ENCODE data around the gene NAV2. TPM values are rescaled to one million over a fixed set of nuclear protein-coding genes. Genes with fewer than 3 reads are reported as not detected.

NAV2 gene
- polyA plus RNA-seq, 4 donors: 22.0 to 58.3 (median 35.5) TPM

- DNase-seq (ENCODE audit: low read depth in 4 of 4, low spot score in 3 of 4): no peak
Observed at GRCh38 chr11:19853016-19853415, 140.4 kb downstream of the NAV2 start.

- no peak for DNase-seq (ENCODE audit: low read depth in 4 of 4, low spot score in 3 of 4)
Observed at GRCh38 chr11:19853920-19854319, 141.3 kb downstream of the NAV2 start.

GRCh38 chr11:19861171-19861570 lies 148.5 kb downstream of the NAV2 start:
- DNase-seq (ENCODE audit: low read depth in 4 of 4, low spot score in 3 of 4): no peak

GRCh38 chr11:19862091-19862490 lies 149.5 kb downstream of the NAV2 start:
- no peak for DNase-seq (ENCODE audit: low read depth in 4 of 4, low spot score in 3 of 4)

- DNase-seq (ENCODE audit: low read depth in 4 of 4, low spot score in 3 of 4): no peak
Observed at GRCh38 chr11:19864141-19865140, 151.8 kb downstream of the NAV2 start.

GRCh38 chr11:19866037-19866436 lies 153.4 kb downstream of the NAV2 start:
- no peak for DNase-seq (ENCODE audit: low read depth in 4 of 4, low spot score in 3 of 4)

GRCh38 chr11:19866521-19866920 lies 153.9 kb downstream of the NAV2 start:
- DNase-seq (ENCODE audit: low read depth in 4 of 4, low spot score in 3 of 4): no peak

GRCh38 chr11:19867064-19867463 lies 154.4 kb downstream of the NAV2 start:
- no peak for DNase-seq (ENCODE audit: low read depth in 4 of 4, low spot score in 3 of 4)

GRCh38 chr11:19868281-19868821 lies 155.7 kb downstream of the NAV2 start:
- no peak for DNase-seq (ENCODE audit: low read depth in 4 of 4, low spot score in 3 of 4)

GRCh38 chr11:19868871-19869270 lies 156.2 kb downstream of the NAV2 start:
- DNase-seq (ENCODE audit: low read depth in 4 of 4, low spot score in 3 of 4): no peak

GRCh38 chr11:19869466-19869865 lies 156.8 kb downstream of the NAV2 start:
- no peak for DNase-seq (ENCODE audit: low read depth in 4 of 4, low spot score in 3 of 4)

- no peak for DNase-seq (ENCODE audit: low read depth in 4 of 4, low spot score in 3 of 4)
Observed at GRCh38 chr11:19869946-19870589, 157.4 kb downstream of the NAV2 start.

GRCh38 chr11:19871531-19871930 lies 158.9 kb downstream of the NAV2 start:
- no peak for DNase-seq (ENCODE audit: low read depth in 4 of 4, low spot score in 3 of 4)

- DNase-seq (ENCODE audit: low read depth in 4 of 4, low spot score in 3 of 4): no peak
Observed at GRCh38 chr11:19872512-19873145, 160.0 kb downstream of the NAV2 start.

- DNase-seq (ENCODE audit: low read depth in 4 of 4, low spot score in 3 of 4): no peak
Observed at GRCh38 chr11:19873730-19874129, 161.1 kb downstream of the NAV2 start.

GRCh38 chr11:19874266-19874665 lies 161.6 kb downstream of the NAV2 start:
- no peak for DNase-seq (ENCODE audit: low read depth in 4 of 4, low spot score in 3 of 4)

- DNase-seq (ENCODE audit: low read depth in 4 of 4, low spot score in 3 of 4): no peak
Observed at GRCh38 chr11:19876750-19877149, 164.1 kb downstream of the NAV2 start.

GRCh38 chr11:19878520-19878919 lies 165.9 kb downstream of the NAV2 start:
- no peak for DNase-seq (ENCODE audit: low read depth in 4 of 4, low spot score in 3 of 4)

- no peak for DNase-seq (ENCODE audit: low read depth in 4 of 4, low spot score in 3 of 4)
Observed at GRCh38 chr11:19879307-19880087, 166.9 kb downstream of the NAV2 start.

- DNase-seq (ENCODE audit: low read depth in 4 of 4, low spot score in 3 of 4): no peak
Observed at GRCh38 chr11:19880088-19880345, 167.4 kb downstream of the NAV2 start.

- no peak for DNase-seq (ENCODE audit: low read depth in 4 of 4, low spot score in 3 of 4)
Observed at GRCh38 chr11:19881177-19881576, 168.5 kb downstream of the NAV2 start.

All from left renal pelvis (tissue), 4 donors.